ENCODE results near the gene TRPM3.

TRPM3 gene

DNA sequence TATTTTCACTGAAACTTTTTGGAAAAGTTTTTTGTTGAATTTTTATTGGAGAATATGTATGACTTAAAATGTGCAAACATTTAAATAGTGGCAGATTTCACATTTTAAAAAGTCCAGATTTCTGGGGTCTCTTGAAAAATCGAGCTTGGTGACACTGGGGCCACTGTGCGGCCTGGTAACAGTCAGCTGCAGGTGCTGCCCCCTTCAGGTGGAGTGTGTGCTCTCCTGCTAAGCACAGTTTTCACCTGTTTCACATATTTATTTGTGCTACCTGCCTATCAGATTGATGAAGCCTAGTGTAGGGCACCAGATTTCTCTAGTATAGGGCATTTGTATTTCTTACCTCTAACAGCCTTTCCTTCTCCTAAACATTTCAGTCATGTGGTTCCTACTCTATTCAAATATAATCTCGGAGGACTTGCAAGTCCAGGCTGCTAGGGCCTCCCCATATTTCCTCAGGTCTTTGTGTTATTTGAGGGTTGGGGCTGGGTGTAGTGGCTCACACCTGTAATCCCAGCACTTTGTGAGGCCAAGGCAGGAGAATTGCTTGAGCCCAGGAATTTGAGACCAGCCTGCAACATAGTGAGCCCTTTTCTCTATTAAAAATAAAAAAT, 611.2 kb downstream of the TRPM3 start:
- DNase-seq (ENCODE audit: low read depth, low spot score) = no peak
- no peak overlapping the region for H3K27ac ChIP-seq

GRCh38 chr9:70506159-70506558, 615.3 kb downstream of the TRPM3 start:
- DNase-seq (ENCODE audit: low read depth, low spot score) = no peak
- no peak overlapping the region for H3K27ac ChIP-seq

DNA sequence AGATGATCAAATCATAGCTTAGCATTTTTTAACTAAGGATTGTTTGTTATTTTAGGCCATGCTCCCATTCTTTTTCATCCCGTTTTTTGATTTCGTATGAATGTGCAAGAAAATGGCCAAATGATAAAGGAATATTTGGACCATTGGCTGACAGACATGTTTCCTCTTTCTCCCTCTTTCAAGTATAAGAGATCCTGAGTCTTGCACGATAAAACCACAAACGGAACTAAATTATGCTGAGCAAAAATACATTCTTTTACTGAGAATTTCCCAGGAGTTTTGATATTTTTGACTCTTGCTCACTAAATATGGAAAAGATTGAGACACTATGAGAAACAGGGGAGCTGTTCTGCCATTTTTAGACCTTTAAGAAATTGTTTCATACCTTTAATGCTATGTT, 616.6 kb downstream of the TRPM3 start:
- no peak overlapping the region for H3K27ac ChIP-seq
- no peak for DNase-seq (ENCODE audit: low read depth, low spot score)

GRCh38 chr9:70502690-70503089, 618.7 kb downstream of the TRPM3 start:
- no peak overlapping the region for H3K27ac ChIP-seq
- no peak for DNase-seq (ENCODE audit: low read depth, low spot score)

- no peak for DNase-seq (ENCODE audit: low read depth, low spot score)
- H3K27ac ChIP-seq = no peak overlapping the region
Observed at GRCh38 chr9:70500793-70501192, 620.6 kb downstream of the TRPM3 start.

DNA sequence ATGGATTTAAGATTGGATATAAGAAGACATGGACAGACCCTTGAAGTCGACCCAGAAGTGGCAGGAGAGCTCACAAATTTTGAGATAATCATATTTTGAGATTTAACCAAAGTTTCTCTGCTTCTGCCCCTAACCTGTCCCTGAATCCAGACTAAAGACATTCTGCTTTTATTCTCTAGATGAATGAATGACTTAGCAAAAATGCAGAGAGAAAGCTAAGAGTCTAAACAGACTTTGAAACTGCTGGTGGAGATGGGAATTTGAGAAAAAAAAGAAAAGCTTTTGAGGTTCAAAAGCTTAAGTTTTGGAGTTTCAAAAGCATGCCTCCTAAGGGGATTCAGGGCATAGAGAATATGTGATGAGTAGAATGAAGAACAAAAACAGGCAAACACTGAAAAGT, 621.8 kb downstream of the TRPM3 start:
- DNase-seq (ENCODE audit: low read depth, low spot score) = no peak
- no peak overlapping the region for H3K27ac ChIP-seq

DNA sequence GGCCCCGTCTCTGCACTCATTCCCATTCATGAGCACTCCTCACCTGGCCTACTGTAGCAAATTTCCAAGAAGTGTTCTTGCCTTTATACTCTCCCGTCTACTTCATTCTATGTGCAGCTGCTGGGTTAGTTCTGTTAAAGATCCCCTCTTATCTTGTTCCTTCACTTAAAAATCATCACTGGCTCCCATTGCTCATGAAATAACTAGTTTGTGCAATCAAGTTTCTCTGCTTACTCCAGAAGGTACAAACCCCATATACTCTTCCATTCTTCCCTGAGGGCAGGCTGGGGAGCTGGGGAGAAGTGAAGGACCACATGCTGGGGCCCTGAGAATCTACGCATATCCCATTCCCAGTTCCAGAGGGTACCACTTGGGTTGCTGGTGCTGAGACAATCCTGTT, 622.6 kb downstream of the TRPM3 start:
- DNase-seq (ENCODE audit: low read depth, low spot score) = no peak
- no peak overlapping the region for H3K27ac ChIP-seq

- DNase-seq (ENCODE audit: low read depth, low spot score) = no peak
- H3K27ac ChIP-seq = no peak overlapping the region
Observed at GRCh38 chr9:70496244-70496643, 625.2 kb downstream of the TRPM3 start.

DNA sequence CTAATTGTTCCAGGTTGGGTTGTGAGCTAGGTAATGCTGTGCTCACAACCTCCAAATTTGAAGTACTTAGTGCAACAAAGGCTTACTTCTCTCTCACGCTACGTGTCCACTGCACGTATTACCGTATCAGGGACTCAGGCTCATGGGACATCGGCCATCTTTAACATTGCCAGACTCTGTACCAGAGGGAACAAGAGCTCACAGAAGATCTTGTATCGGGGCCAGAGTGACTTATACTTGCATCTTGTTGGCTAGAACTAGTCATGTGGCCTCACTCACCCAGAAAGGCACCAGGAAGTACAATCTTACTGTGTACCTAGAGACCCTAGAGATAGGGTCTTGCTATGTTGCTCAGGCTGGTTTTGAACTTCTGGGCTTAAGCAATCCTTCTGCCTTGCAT, 625.9 kb downstream of the TRPM3 start:
- no peak overlapping the region for H3K27ac ChIP-seq

GRCh38 chr9:70494221-70494620, 627.2 kb downstream of the TRPM3 start:
- no peak for DNase-seq (ENCODE audit: low read depth, low spot score)
- H3K27ac ChIP-seq = no peak overlapping the region

More for the DNA sequence above, 625.9 kb downstream of the TRPM3 start:
- no peak for DNase-seq (ENCODE audit: low read depth, low spot score)

- no peak for DNase-seq (ENCODE audit: low read depth, low spot score)
- H3K27ac ChIP-seq = no peak overlapping the region
Observed at GRCh38 chr9:70493029-70493428, 628.4 kb downstream of the TRPM3 start.

- no peak for DNase-seq (ENCODE audit: low read depth, low spot score)
- H3K27ac ChIP-seq = no peak overlapping the region
Observed at GRCh38 chr9:70492319-70492777, 629.1 kb downstream of the TRPM3 start.

- no peak overlapping the region for H3K27ac ChIP-seq
- DNase-seq (ENCODE audit: low read depth, low spot score) = no peak
Observed at GRCh38 chr9:70491426-70492318, 629.7 kb downstream of the TRPM3 start.

- H3K27ac ChIP-seq = no peak overlapping the region
- no peak for DNase-seq (ENCODE audit: low read depth, low spot score)
Observed at GRCh38 chr9:70490478-70490877, 630.9 kb downstream of the TRPM3 start.

DNA sequence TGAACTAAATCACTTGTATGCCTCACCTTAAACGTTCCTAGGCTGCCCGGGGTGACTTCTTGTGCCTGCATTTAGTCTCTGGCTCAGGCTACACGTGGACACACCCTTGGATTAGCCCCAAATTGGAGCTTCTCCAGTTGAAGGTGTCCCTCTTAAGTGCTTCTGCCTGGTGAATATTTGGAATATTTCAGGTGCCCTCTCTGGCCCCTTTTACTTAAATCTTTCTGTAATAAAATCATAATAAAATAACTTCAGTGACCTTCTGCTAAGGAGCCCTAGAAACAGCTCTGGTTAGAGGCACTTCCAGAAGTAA, 632.7 kb downstream of the TRPM3 start:
- no peak overlapping the region for H3K27ac ChIP-seq
- no peak for DNase-seq (ENCODE audit: low read depth, low spot score)

DNA sequence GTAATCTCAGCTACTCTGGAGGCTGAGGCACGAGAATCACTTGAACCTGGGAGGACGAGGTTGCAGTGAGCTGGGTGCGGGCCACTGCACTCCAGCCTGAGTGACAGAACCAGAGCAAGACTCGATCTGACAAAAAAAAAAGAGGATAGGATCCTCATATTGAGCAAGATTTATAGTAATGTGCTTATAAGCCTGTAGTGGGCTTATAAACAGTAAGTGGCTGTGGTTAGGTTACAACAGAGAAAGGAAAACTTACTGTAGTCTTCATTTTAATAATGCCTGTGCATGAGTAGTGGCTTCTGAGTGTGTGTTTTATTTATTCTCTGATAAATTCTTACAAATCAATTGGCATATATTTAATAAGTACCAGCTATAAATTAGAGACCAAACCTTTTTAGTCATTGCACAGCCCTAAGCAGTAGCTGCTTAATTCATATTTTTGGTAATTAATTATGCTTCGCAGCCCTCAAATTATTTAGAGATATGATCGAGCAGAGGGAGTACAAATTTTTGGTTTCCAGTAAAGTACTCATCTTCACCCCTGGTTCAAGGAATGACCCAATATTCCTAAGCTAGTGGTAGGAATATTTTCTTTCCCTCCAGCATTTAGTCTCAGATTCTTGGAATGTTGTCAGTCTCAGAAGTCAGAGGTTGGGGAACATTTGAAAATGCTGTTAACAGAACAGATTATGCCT, 633.2 kb downstream of the TRPM3 start:
- DNase-seq (ENCODE audit: low read depth, low spot score) = no peak
- H3K27ac ChIP-seq = no peak overlapping the region

DNA sequence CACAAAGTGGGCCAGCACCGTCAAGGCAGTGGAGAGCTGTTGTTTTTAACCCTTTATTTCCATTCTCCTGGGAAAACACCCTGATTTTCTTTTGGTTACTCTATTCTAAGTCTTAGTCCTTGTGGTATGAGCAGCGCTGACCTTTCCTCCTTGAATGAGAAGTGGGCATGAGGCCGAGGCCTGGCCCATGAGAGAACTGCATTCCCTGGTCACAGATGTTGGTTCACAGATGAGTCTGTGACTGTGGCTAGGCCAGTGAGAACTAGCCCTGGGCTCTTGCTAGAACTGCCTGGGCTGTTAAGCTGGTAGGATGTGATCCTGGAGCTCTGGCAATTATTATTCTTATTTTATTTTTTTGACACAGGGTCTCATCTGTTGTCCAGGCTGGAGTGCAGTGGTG, 635.3 kb downstream of the TRPM3 start:
- no peak overlapping the region for H3K27ac ChIP-seq
- no peak for DNase-seq (ENCODE audit: low read depth, low spot score)

- H3K27ac ChIP-seq = no peak overlapping the region
- DNase-seq (ENCODE audit: low read depth, low spot score) = no peak
Observed at GRCh38 chr9:70485273-70485858, 636.1 kb downstream of the TRPM3 start.

- peak overlapping the region; percentile 46 for H3K27ac ChIP-seq
- DNase-seq (ENCODE audit: low read depth, low spot score) = peak; percentile 80
Observed at GRCh38 chr9:70484232-70485130, 636.9 kb downstream of the TRPM3 start.

DNA sequence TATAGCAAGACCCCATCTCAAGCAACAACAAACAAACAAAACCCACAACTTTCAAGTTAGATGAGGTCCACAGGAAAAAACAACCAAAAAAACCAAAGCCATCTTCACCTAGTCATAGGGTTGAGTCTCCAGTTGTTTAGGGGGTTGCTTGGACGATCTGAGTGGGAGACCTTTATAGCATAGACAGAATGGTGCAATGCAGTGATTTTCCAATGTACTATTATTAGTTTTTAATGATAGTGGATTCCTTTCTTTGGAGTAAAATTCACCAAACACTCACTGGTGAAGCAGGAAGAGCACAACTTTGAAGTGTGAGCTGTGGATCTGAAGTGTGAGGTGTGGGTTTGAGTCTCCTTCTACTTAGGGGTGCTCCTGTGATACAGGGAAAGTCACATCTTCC, 640.0 kb downstream of the TRPM3 start:
- H3K27ac ChIP-seq = no peak overlapping the region
- no peak for DNase-seq (ENCODE audit: low read depth, low spot score)

Data from epithelial cell of prostate (primary cell).